ENCODE results near the gene SWAP70.
"Not testable (repeated sequence)": the region's sequence is repeated elsewhere in the genome, so short reads cannot be mapped to it uniquely, and the experiment has no call there.

Gene SWAP70

DNA sequence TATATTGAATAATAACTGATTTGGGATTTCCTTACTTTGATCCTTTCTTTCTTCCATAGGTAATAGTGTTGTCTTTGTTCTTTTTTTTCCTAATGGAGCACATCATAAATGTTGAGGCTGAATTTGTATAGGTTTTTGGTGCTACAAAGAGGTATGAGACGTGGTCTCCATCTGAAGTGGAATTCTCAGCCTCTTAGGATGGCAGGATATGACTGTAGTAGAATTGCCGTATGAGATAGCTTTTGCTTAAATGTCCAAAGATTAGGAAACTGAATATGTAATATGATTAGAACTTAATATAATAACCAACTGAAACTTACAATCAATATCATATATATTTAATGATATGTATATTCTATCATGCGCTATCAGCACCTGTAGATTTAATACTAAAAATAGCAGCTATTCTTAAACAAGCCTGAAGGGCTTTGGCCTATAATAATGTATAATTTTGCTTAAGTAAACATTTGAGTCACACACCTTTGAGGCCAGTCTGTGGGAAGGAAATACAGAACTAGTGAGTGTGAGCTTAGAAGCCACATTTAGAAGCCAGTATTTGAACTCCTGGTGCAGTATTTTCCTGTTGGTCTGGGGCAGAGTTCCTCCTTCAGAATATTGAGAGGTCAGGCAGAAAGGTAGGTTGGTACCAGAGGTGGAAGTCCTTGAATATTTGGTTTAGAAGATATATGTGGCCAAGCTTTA lies 62.6 kb downstream of the SWAP70 start:
- no peak for DNase-seq

DNA sequence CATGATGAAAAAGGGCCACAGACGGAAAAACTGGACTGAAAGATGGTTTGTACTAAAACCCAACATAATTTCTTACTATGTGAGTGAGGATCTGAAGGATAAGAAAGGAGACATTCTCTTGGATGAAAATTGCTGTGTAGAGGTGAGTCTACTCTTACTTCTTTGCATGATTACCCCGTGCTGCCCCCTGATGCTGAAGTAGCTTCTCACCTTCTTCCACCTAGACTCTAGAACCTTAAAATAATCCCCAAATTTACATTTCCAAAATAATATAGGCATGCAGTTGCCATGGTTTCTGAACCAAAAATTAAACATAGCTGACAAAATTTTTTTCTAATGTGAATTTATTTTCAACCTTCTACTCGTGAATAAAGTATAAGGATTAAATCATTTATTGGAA lies 64.2 kb downstream of the SWAP70 start:
- no peak for DNase-seq

DNA sequence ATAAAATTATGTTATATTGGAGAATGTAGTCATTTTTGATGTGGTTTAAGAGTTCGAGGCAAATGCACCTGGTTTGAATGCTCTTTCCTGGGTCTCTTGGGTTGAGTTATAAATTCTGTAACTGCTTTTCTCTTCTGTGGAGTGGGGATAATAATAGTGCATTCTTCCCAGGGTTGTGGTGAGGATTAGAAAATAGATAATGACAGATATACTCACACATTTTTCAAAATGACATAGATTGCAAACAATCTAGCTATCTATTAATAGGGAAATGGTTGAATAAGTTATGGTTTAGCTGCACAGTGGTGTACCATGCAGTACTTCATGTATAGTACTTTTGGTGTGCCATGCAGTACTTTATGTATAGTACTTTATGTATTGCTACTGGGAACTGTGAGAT lies 67.4 kb downstream of the SWAP70 start:
- no peak for DNase-seq

DNA sequence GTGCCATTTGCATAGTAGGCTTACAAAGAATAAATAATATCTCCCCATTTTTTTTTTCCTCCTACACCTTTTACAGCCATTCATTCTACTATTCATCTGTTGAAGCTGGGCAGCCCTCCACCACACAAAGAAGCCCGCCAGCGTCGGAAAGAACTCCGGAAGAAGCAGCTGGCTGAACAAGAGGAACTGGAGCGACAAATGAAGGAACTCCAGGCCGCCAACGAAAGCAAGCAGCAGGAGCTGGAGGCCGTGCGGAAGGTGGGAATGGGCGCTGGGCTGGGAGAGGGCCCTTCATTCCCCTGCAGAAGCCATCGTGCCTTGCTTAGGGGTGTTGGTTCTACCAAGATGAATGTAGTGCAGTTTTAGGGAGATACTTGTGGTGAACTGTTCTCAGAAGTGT lies 68.6 kb downstream of the SWAP70 start:
- no peak for DNase-seq

DNA sequence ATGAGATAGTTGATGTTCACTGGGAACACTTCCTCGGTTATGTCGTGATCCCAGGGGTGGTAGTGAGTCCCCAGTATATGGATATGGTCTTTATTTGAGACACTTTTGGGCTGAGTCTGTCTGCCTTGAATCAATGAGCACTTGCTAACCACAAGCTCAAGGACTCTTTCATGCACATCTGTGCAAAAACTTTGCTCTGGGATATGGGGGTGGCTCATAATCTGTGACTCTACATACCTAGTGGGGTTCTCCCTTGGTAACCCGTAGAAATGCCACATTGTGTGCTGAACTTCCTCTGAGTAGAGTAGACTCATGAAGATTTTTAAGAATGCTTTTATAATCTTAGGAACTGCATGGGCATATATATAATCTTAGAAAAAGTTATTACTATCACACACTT lies 69.3 kb downstream of the SWAP70 start:
- no peak for DNase-seq

DNA sequence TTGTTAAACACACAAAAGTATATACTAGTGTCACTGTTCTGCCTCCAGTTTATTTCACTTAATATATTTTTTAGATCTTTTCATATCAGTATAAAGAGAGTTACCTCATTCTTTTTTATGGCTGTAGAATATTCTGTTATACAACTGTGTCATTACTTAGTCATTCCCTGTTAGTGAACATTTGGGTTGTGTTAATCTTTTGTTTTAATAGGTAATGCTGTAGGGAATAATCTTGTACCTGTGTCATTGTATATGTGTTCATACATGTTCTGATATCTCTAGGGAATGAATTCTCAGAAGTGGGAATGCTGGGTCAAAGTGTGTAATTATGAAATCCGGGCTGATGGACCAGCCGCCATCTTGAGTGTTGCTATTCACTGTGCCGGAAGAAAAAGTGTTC lies 71.4 kb downstream of the SWAP70 start:
- no peak for DNase-seq

DNA sequence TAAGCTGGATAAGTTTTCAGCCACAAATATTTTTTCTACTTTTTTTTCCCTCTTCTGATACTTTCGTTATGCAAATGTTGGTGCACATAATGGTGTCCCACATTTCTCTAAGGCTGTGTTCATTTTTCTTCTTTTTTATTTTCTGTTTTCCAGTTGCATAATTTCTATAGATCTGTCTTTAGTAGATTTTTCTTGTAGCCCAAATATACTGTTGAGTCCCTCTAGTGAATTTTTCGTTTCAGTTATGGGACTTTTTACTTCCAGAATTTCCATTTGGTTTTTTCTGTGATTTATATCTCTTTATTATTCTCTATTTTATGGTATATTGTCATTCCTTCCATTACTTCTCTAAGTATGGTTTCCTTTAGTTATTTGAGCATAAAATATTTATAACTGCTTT lies 72.0 kb downstream of the SWAP70 start:
- no peak for DNase-seq

DNA sequence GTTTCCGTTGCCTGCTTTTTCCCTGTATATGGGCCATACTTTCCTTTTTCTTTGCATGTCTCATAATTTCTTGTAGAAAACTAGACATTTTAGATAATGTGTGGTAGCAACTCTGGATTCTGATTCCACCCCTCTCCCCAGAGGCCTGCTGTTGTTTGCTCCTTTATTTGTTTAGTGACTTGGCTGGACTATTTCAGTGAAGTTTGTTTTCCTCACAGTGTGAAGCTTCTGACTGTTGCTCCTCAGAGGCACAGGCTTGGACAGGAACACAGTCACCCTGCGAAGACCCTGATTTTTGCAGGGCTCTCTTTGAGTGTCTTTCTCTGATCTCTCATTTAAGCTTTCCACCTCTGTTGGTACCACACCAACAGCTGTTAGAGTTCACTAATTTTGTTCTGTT lies 72.5 kb downstream of the SWAP70 start:
- DNase-seq, result no peak

DNA sequence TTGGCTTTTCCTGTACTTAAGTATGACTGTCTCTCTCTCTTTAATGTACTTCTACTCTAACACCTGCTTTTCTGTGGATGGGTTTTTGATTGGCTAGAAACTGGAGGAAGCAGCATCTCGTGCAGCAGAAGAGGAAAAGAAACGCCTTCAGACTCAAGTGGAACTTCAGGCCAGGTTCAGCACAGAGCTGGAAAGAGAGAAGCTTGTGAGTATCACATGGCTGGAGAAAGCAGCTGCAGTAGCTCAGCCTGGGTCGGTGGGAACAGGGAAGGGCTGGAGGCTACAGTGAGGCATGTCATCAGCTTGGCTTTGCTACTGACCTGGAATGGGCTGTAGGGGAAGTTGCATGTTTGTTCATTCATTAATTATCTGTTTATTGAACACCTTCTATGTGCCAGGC lies 74.2 kb downstream of the SWAP70 start:
- no peak for DNase-seq

DNA sequence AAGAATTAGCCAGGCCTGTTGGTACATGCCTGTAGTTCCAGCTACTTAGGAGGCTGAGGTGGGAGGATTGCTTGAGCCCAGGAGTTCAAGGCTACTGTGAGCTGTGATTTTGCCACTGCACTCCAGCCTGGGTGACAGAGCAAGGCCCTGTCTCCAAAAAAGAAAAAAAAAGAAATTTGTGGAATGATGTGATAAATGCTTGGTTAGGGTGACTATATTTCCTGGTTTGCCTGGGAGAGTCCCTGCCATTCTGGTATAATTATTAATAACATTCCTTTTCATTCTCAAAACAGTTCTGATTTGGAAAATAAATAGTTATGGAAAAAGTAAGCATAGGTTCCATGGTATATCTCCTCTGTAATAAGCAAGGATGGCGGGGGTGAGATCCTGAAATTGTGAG lies 74.8 kb downstream of the SWAP70 start:
- DNase-seq, result no peak

DNA sequence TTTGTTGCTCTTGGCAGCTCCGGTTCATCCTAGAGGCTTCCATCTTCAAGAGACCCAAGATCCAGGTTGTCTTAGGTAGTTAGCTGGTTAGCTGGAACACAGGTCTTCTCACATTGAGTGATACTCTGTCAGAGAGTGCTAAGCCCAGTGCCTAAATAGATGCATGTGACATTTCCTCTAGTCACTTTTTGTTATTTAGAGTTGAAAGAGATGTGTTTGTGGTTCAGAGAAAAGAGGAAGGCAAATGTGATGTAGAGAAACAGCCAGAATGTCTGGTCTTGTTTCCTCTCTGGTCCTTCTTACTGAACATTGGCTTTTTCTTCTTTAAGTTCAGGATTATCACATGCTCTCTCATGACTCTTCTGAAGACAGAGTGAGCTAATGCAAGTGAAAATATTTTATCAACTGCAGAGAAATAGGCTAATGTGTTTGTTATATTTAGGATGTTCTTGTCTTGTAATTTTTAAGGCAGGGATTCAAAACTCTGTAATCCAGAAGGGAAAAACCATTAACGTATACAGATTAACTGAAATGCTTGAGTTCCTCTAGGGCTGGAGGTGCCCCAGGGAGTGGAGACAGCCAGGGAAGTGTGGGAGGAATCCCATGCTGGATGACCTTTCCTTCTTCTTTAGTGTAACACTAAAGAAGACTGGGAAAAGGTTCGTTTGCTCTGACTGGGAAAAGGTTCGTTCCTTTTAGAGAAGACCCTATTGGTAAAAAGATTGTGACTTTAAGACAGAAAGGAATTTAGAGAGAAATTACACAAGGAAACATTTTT lies 75.4 kb downstream of the SWAP70 start:
- DNase-seq, result no peak

DNA sequence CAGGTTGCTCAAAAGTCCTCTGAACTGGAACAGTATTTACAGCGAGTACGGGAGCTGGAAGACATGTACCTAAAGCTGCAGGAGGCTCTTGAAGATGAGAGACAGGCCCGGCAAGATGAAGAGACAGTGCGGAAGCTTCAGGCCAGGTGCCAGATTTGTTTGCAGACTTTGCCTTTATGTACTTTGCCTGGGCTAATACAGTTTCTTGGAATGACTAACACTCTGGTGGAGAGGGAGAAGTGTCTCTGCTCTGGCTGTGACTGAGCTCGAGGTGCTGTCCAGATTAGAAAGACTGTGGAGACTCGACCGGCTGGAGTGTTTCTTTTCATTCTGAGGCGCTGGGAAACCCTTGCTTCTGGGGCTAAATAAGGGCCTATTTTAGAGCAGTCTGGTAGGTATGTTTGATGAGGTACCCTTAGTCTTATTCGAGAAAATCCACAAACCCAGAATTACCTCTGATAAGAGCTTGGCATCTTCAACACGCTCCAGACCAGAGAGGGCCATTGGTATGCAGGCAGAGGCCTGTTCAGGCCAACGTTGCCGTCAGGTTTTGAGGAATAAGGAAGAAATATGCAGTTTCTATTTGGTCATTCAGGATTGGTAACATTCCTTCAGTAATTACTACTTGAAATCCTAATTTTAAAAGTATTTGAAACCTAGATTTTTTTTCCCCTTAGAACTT lies 76.5 kb downstream of the SWAP70 start:
- no peak for DNase-seq

DNA sequence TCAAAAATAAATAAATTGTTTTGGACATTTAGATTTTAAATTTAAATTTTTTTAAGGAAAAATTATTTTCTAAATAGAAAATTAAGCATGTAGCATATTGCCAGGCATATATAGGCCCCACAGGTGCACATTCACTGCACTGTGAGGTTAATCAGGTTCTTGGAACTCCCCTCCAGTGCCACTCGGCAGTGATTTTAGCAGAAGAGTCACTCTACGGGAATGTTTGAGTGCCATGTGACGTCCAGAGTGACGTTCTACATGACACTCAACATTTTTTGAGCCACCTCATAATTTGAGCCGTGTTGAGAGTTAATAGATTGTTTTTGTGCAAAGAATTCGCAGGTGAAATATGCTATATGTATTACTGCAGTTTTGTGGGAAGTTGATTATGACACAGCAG lies 77.4 kb downstream of the SWAP70 start:
- no peak for DNase-seq

DNA sequence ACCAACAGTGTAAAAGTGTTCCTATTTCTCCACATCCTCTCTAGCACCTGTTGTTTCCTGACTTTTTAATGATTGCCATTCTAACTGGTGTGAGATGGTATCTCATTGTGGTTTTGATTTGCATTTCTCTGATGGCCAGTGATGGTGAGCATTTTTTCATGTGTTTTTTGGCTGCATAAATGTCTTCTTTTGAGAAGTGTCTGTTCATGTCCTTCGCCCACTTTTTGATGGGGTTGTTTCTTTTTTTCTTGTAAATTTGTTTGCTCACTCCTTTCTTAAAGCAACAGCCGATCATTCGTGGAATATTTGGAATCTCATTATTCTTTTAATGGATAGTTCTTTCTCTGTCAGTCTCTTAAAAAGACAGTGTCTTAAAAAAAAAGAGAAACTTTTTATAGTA lies 79.6 kb downstream of the SWAP70 start:
- DNase-seq, result not testable (repeated sequence)

DNA sequence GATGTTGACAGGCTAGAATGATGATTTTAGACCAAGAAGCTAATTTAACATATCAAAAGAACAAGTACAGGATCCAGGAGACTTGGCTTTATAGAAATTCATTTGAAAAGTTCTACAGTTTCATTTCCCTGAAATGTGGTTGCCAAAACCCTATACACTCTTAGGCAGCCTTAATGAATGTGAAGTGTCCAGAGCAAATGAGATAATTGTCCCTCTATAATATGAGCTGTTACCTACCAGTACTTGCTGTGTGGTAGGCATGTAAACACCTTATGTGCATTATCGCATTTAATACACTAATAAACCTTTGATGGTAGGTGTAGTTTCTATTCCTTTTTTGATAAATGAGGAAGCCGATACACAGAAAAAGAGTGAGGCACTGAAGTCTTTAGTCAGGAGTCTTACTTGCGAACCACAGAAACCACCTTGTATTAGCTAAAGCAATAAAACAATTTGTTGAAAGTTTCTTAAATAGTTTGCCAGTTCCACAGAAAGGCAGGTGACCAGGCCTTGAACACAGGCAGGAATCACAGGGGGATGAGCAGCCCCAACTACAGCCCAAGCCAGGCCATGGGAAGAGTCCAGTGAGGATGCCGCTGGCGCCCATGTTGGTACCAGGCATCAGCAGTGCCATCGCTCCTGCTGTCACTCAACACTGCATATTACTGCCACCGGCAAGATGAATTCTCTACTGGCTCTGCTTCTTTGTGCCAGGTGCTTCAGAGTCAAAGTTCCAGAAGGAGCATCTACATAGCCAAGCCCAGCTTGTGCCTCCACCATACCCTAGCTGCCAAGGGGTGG lies 81.7 kb downstream of the SWAP70 start:
- no peak for DNase-seq

DNA sequence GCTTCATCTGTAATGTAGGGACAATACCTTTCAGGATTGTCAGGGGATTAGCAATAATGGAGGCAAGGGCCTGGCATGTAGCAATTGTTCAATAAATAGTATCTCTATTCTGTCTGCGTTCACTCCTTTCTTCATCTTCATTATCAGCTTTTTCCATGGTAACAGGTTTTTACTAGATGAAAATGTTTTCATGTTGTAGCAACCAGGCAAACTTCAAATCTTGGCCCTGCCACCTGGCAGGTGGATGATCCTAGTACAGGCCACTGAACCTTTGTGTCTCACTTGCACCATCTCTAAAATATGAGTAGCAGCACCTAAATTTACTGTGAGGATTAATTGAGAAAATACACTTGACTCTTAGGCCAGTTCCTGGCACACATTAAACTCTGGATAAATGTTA lies 83.4 kb downstream of the SWAP70 start:
- no peak for DNase-seq

DNA sequence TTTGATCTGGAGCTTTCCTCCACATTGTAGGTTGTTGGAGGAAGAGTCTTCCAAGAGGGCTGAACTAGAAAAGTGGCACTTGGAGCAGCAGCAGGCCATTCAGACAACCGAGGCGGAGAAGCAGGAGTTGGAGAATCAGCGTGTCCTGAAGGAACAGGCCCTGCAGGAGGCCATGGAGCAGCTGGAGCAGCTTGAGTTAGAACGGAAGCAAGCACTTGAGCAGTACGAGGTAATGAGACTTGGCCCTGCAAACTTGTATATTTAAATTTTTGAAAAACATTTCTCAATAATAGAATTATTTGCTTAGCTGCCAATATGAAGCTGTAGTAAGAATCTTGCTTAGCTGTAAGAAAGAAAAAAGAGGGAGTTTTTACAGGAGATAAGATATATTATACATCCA lies 84.0 kb downstream of the SWAP70 start:
- DNase-seq, result no peak

DNA sequence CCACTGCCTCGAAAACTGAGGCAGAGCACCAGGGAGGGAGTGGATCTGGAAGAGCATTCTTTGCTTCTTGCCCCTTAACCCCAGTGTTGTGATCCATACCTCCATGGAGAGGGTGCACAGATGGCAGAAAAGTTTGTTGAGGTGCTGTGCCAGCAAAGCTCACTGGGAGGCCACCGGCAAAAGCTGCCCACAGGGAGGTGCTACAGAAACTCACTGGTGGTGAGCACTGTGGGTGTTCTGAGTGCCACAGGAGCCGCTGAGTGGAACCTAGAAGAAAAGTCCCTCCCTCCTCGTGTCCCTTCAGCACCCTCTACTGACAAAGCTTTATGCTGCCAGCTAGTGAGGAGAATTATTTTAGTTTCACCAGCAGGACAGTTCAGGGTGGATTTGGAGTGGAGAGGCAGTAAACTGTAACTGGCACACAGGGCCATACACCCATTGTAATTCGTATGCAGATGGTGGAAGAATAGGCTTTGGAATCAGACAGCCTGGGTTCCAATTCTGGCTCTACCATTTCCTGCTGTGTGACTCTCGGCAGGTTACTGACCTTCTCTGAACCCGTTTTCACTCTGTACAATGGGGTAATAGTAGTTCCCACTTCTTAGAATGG lies 84.6 kb downstream of the SWAP70 start:
- DNase-seq, result no peak

DNA sequence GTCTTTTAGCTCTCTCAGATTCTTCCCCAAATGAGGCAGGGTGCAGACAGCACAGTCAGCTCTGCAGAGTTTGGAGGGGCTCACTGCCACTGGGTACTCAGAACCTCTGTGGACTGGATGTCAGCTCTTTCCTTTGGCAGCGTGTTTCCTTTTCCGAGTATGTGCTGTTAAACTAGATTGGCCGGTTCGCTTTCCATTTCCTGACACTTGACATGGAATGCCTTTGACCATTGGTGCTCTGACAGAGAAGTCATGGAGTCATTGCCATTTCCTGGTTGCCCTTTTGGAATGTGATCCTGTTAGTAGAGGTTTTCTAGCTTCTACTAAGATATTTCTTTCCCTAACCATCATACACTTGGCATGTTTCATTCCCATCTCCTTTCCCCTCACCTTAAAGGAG lies 86.7 kb downstream of the SWAP70 start:
- no peak for DNase-seq

DNA sequence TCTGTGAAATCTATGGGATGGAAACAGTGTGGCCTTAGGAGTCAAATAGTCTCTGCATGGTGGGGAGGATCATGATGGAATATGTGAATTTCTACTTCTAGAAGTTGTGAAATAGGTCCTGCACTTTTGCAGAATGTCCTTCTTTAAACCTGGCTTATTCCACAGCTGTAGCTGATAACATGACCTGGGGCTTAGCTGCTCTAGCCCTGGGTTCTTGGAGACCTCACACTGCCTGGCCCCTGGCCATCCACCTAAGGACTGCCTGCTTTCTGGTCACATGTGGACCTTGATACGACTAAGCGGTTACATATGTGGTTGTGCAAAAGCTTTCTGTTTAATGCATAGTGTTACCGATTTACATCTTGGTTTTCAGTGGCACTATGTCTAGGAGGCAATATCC lies 88.2 kb downstream of the SWAP70 start:
- no peak for DNase-seq

DNA sequence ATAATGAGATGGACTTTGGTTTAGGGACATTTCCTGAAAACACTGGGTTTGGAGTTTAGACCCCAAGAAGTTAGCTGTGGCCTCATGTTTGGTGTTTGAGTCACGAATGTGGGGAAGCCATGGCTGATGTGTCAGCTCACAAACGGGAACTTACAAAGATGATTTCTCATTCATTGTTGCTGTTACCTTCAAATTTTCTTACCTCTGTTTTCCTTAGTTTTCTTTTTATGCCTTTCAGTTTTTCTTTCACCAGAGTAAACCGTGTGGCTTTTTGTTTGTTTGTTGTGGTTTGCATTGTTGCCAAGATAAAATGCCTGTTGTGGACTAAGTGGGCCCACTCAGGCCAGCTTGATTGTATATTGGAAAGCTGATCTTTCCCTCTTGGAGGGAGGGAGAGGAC lies 89.1 kb downstream of the SWAP70 start:
- no peak for DNase-seq

DNA sequence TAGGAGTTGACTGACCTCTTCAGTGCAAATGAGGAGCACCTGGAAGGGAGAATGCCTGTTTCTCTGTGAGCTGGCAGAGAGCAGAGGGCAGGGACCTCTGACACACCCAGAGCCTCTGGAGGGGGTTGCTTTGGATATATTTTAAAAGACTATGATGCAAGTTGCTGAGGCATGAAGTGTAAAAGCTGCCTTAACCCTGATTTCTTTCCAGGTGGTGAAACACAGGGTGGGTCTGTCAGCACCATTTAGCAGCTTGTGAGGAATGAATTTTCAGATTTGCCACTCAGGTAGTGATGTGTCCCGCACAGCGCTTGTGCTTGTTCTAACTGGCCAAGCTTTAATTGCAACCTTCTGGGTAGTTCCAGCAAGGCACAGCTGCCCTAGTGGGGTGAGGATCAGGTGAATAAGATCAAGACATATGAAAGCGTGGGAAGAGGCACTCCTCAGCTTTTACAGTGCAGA lies 90.2 kb downstream of the SWAP70 start:
- no peak for DNase-seq
